ENCODE data around the gene PSTK.

The PSTK gene

DNA sequence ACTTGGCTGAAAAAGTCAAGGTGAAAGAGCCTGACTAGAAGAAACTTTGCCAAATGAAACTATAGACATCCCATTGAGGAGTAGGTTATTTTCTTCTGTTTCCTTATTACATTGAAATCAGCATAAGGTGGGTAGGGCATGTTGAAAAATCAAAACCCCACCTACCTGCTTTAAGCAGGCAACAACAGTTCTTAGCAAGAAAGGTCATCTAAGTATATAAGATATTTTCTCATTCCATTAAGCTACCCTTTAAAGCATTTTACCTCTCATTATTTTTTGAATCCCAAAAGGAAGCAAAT, 59.4 kb downstream of the PSTK start:
- Histone ChIP-seq H3K27me3 (ENCODE audit: insufficient read depth, low read length, poor library complexity, severe bottlenecking) (no peaks in the 10 kb centered on the region), H3K4me3 (ENCODE audit: low read length, poor library complexity, severe bottlenecking) (no peak overlapping the region), H3K4me1 (ENCODE audit: insufficient read depth, low read length, poor library complexity, severe bottlenecking) (no peaks in the 10 kb centered on the region), H4K20me1 (ENCODE audit: insufficient read depth, low read length, poor library complexity, severe bottlenecking) (no peaks in the 10 kb centered on the region), H3K36me3 (ENCODE audit: insufficient read depth, low read length) (no peaks in the 10 kb centered on the region), H3K9ac (ENCODE audit: low read depth, low read length, poor library complexity, severe bottlenecking) (no peak overlapping the region), H3K79me2 (ENCODE audit: insufficient read depth, low read length) (no peaks in the 10 kb centered on the region), H2AFZ (ENCODE audit: low read length) (no peak overlapping the region), H3F3A (ENCODE audit: low read depth) (no peaks in the 10 kb centered on the region), H3K4me2 (ENCODE audit: low read depth, low read length, poor library complexity, severe bottlenecking) (no peak overlapping the region), H3K9me2 (replicated peaks; ENCODE audit: low read depth, low read length) (no peaks in the 10 kb centered on the region), H3K9me3 (ENCODE audit: insufficient read depth, low read depth, low read length) (no peaks in the 10 kb centered on the region)
- TF ChIP-seq, protein P1, sequence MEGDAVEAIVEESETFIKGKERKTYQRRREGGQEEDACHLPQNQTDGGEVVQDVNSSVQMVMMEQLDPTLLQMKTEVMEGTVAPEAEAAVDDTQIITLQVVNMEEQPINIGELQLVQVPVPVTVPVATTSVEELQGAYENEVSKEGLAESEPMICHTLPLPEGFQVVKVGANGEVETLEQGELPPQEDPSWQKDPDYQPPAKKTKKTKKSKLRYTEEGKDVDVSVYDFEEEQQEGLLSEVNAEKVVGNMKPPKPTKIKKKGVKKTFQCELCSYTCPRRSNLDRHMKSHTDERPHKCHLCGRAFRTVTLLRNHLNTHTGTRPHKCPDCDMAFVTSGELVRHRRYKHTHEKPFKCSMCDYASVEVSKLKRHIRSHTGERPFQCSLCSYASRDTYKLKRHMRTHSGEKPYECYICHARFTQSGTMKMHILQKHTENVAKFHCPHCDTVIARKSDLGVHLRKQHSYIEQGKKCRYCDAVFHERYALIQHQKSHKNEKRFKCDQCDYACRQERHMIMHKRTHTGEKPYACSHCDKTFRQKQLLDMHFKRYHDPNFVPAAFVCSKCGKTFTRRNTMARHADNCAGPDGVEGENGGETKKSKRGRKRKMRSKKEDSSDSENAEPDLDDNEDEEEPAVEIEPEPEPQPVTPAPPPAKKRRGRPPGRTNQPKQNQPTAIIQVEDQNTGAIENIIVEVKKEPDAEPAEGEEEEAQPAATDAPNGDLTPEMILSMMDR (conservative IDR thresholded peaks at IDR 0.05; ENCODE audit: low read length), result no peak
- TF ChIP-seq EZH2phosphoT487 (IDR thresholded peaks at IDR 0.05; ENCODE audit: borderline replicate concordance), result no peak
